H9 (cell line): ENCODE data around the gene ISG20. TPM values are rescaled to one million over a fixed set of nuclear protein-coding genes. Genes with fewer than 3 reads are reported as not detected.

Experiments used
- DNase-seq: peaks from one replicate; pipeline ENCODE4 v3.0.0-alpha.2; 2017
- H2AFZ ChIP-seq: one replicate; pipeline ENCODE4 v1.6.1; 2013; ENCODE audit warnings: mild to moderate bottlenecking, low read length, control low read depth, moderate library complexity
- H2AK5ac ChIP-seq: 2 replicates; pipeline ENCODE4 v1.6.1; 2013; ENCODE audit warnings: low read length, control low read depth, mixed read lengths; ENCODE audit not compliant: insufficient read length
- H2BK120ac ChIP-seq: one replicate; pipeline ENCODE4 v1.6.1; 2013; ENCODE audit warnings: low read depth, mild to moderate bottlenecking, low read length, control low read depth, inconsistent platforms; ENCODE audit not compliant: poor library complexity, severe bottlenecking
- H2BK12ac ChIP-seq: 2 replicates; pipeline ENCODE4 v1.6.1; 2013; ENCODE audit warnings: low read length, control low read depth, mixed read lengths, low read depth; ENCODE audit not compliant: insufficient read length
- H2BK15ac ChIP-seq: 2 replicates; pipeline ENCODE4 v1.6.1; 2013; ENCODE audit warnings: low read depth, low read length, control low read depth
- H2BK20ac ChIP-seq: one replicate; pipeline ENCODE4 v1.6.1; 2013; ENCODE audit warnings: low read depth, mild to moderate bottlenecking, low read length, control low read depth, inconsistent platforms; ENCODE audit not compliant: poor library complexity, severe bottlenecking
- H2BK5ac ChIP-seq: 2 replicates; pipeline ENCODE4 v1.6.1; 2013; ENCODE audit warnings: low read length, control low read depth, mixed read lengths; ENCODE audit not compliant: insufficient read length
- H3K14ac ChIP-seq: 2 replicates; pipeline ENCODE4 v1.6.1; 2013; ENCODE audit warnings: low read length, control low read depth; ENCODE audit not compliant: insufficient read depth
- H3K18ac ChIP-seq: 2 replicates; pipeline ENCODE4 v1.6.1; 2013; ENCODE audit warnings: low read depth, mild to moderate bottlenecking, mixed read lengths, low read length, control low read depth; ENCODE audit not compliant: insufficient read length
- H3K23ac ChIP-seq: 2 replicates; pipeline ENCODE4 v1.6.1; 2013; ENCODE audit warnings: low read length, control low read depth, mixed read lengths, low read depth; ENCODE audit not compliant: insufficient read length
- H3K23me2 ChIP-seq: 2 replicates; pipeline ENCODE4 v1.6.1; 2013; ENCODE audit warnings: low read depth, mild to moderate bottlenecking, mixed read lengths, low read length, control low read depth; ENCODE audit not compliant: insufficient read length, poor library complexity, severe bottlenecking
- H3K27ac ChIP-seq: 2 replicates; pipeline ENCODE4 v1.5.1; 2013; ENCODE audit warnings: low read length, control low read depth, mixed read lengths, low read depth; ENCODE audit not compliant: insufficient read length
- H3K27me3 ChIP-seq: 2 replicates; pipeline ENCODE4 v1.6.1; 2013; ENCODE audit warnings: low read length, control low read depth, inconsistent platforms; ENCODE audit not compliant: insufficient read depth
- H3K4ac ChIP-seq: 2 replicates; pipeline ENCODE4 v1.6.1; 2013; ENCODE audit warnings: low read depth, mild to moderate bottlenecking, control low read depth, inconsistent platforms, low read length, moderate library complexity
- H3K4me1 ChIP-seq: 2 replicates; pipeline ENCODE4 v1.6.1; 2013; ENCODE audit warnings: low read length, control low read depth, inconsistent platforms; ENCODE audit not compliant: insufficient read depth
- H3K4me2 ChIP-seq: 2 replicates; pipeline ENCODE4 v1.6.1; 2013; ENCODE audit warnings: low read length, control low read depth, mixed read lengths; ENCODE audit not compliant: insufficient read length, insufficient read depth
- H3K56ac ChIP-seq: 2 replicates; pipeline ENCODE4 v1.6.1; 2013; ENCODE audit warnings: low read depth, mild to moderate bottlenecking, mixed read lengths, low read length, control low read depth; ENCODE audit not compliant: insufficient read length
- H3K79me1 ChIP-seq: 2 replicates; pipeline ENCODE4 v1.6.1; 2013; ENCODE audit warnings: low read depth, mild to moderate bottlenecking, moderate library complexity, low read length, control low read depth, inconsistent platforms; ENCODE audit not compliant: insufficient read depth, poor library complexity, severe bottlenecking
- H3K79me2 ChIP-seq: 2 replicates; pipeline ENCODE4 v1.6.1; 2013; ENCODE audit warnings: low read length, control low read depth, inconsistent platforms; ENCODE audit not compliant: insufficient read depth
- H3K9ac ChIP-seq: 2 replicates; pipeline ENCODE4 v1.6.1; 2013; ENCODE audit warnings: low read length, control low read depth, mixed read lengths; ENCODE audit not compliant: insufficient read length; ENCODE audit errors: extremely low read depth
- H3K9me3 ChIP-seq: one replicate; pipeline ENCODE4 v1.6.1; 2013; ENCODE audit warnings: low read depth, low read length, inconsistent platforms; ENCODE audit not compliant: control insufficient read depth
- H3T11ph ChIP-seq: one replicate; pipeline ENCODE4 v1.6.1; 2013; ENCODE audit warnings: mild to moderate bottlenecking, low read length, control low read depth, inconsistent platforms
- H4K20me1 ChIP-seq: one replicate; pipeline ENCODE4 v1.6.1; 2013; ENCODE audit not compliant: control insufficient read depth, insufficient read length, insufficient read depth
- H4K5ac ChIP-seq: 2 replicates; pipeline ENCODE4 v1.6.1; 2013; ENCODE audit warnings: low read depth, mild to moderate bottlenecking, mixed read lengths, low read length, control low read depth; ENCODE audit not compliant: insufficient read length
- H4K8ac ChIP-seq: replicated peaks from 2 replicates; pipeline ENCODE4 v1.6.1; 2013; ENCODE audit warnings: low read length, control low read depth, mixed read lengths, low read depth; ENCODE audit not compliant: insufficient read length
- H4K91ac ChIP-seq: 2 replicates; pipeline ENCODE4 v1.6.1; 2013; ENCODE audit warnings: low read depth, mild to moderate bottlenecking, moderate library complexity, mixed read lengths, low read length, control low read depth; ENCODE audit not compliant: insufficient read length
- H3K27ac Mint-ChIP-seq, 3 experiments: 2 replicates in 2 of 3; 3 replicates in 1 of 3; pipeline ENCODE4 v1.8.0; 2020 to 2021; ENCODE audit warnings: mixed read lengths in 3 of 3, mild to moderate bottlenecking in 1 of 3, moderate library complexity in 1 of 3
- H3K27me3 Mint-ChIP-seq: 2 replicates; pipeline ENCODE4 v1.8.0; 2021; ENCODE audit warnings: low read depth, mild to moderate bottlenecking, moderate library complexity, mixed read lengths
- H3K36me3 Mint-ChIP-seq, 3 experiments: 2 replicates in 2 of 3; 3 replicates in 1 of 3; pipeline ENCODE4 v1.8.0; 2020 to 2021; ENCODE audit warnings: low read depth in 3 of 3, mixed read lengths in 3 of 3; ENCODE audit not compliant: insufficient read depth in 1 of 3
- H3K4me1 Mint-ChIP-seq, 2 experiments: 2 replicates each; pipeline ENCODE4 v1.8.0; 2020; ENCODE audit warnings: mixed read lengths in 2 of 2
- H3K4me3 Mint-ChIP-seq, 2 experiments: 2 replicates in 1 of 2; 3 replicates in 1 of 2; pipeline ENCODE4 v1.8.0; 2020 to 2021; ENCODE audit warnings: mild to moderate bottlenecking in 2 of 2, mixed read lengths in 2 of 2, moderate library complexity in 1 of 2
- H3K9me3 Mint-ChIP-seq, 2 experiments: 2 replicates in 1 of 2; 3 replicates in 1 of 2; pipeline ENCODE4 v1.8.0; 2020; ENCODE audit warnings: mild to moderate bottlenecking in 2 of 2, mixed read lengths in 2 of 2, moderate library complexity in 1 of 2
- CTCF ChIP-seq: fragments of 200-600 bp; sonication (generic); conservative IDR thresholded peaks from 3 replicates; pipeline ENCODE4 v1.8.0; 2021; ENCODE audit warnings: antibody characterized with exemption, mild to moderate bottlenecking
- WGBS: extraction: QIAGEN DNeasy Blood & Tissue Kit; methylation state at CpG from one replicate; pipeline ENCODE4 v1.1.7; 2013; ENCODE audit warnings: missing lambda C conversion rate, low lambda C conversion rate, mixed read lengths; ENCODE audit not compliant: insufficient read length; ENCODE audit errors: extremely low coverage; 5-methylcytosine and 5-hydroxymethylcytosine counted together
- total RNA-seq: library from RNA; stranded (reverse); gene quantifications from 2 replicates; pipeline ENCODE4 v1.2.1, GENCODE V29; 2021

The ISG20 gene
- total RNA-seq, 1 experiment from 2014 or later = 7.4 TPM

GRCh38 chr15:88664151-88664778 is 25.4 kb downstream of the ISG20 start:
- Histone ChIP-seq H3K23ac (no peak overlapping the region), H2BK12ac (no peak overlapping the region), H3T11ph (no peak overlapping the region), H4K20me1 (no peaks in the 10 kb centered on the region), H2BK15ac (no peak overlapping the region), H3K4ac (no peak overlapping the region), H3K4me1 (no peaks in the 10 kb centered on the region; the same call in 1 of the 2 replicates), H3K27ac (no peak overlapping the region), H3K56ac (no peak overlapping the region), H3K27me3 (no peaks in the 10 kb centered on the region), H3K9me3 (no peaks in the 10 kb centered on the region), H2AK5ac (no peak overlapping the region), H2BK120ac (no peak overlapping the region), H3K79me1 (no peaks in the 10 kb centered on the region), H3K14ac (no peak overlapping the region), H4K8ac (no peak overlapping the region), H2BK5ac (no peak overlapping the region), H4K91ac (no peak overlapping the region), H2BK20ac (no peak overlapping the region), H3K9ac (no peak overlapping the region), H3K18ac (no peak overlapping the region), H3K23me2 (no peaks in the 10 kb centered on the region), H2AFZ (no peak overlapping the region), H3K79me2 (no peaks in the 10 kb centered on the region), H4K5ac (no peak overlapping the region), H3K4me2 (no peak overlapping the region)
- Mint-ChIP-seq H3K4me3 (no peak overlapping the region), H3K27ac (no peak overlapping the region), H3K36me3 (no peaks in the 10 kb centered on the region), H3K9me3 (peaks cover 0 to 6% of the 10 kb centered on the region in 2 experiments; a peak in 1 of 5 replicates), H3K27me3 (peaks cover 23% of the 10 kb centered on the region), H3K4me1 (peaks cover 0 to 3% of the 10 kb centered on the region in 2 experiments; a peak in 1 of 4 replicates)
- WGBS = no CpG with 5 or more reads among the region's 7 CpGs
- peak; percentile 55; the same call in 2 of the 3 replicates for TF ChIP-seq CTCF
- DNase-seq = no peak
